SK-N-SH (cell line): ENCODE results near the gene ZFP92. TPM values are rescaled to one million over a fixed set of nuclear protein-coding genes. Genes with fewer than 3 reads are reported as not detected.

Experiments used
- CTCF ChIA-PET: fragments of 300-600, 350-600 bp; formaldehyde crosslinking; extraction: SDS; loops from one replicate; lab custom pipeline; 2021; lab: Yijun Ruan, JAX
- POLR2A ChIA-PET: fragments of 350-600 bp; sonication (Branson Sonifier 250); formaldehyde crosslinking; extraction: SDS; loops from one replicate; lab custom pipeline; 2020; ENCODE audit warnings: antibody characterized with exemption, inconsistent platforms; lab: Yijun Ruan, JAX
- DNase-seq: peaks from one replicate; pipeline ENCODE4 v3.0.0; 2012
- H2AFZ ChIP-seq: fragments of 200-600 bp; sonication (generic); 2 replicates; pipeline ENCODE4 v1.8.1; 2016; ENCODE audit warnings: antibody characterized with exemption, mild to moderate bottlenecking, low read depth
- H3F3A ChIP-seq: fragments of 200-600 bp; sonication (generic); replicated peaks from 2 replicates; pipeline ENCODE3; 2016; ENCODE audit warnings: antibody characterized with exemption, mild to moderate bottlenecking; ENCODE audit not compliant: insufficient read depth
- H3K27ac ChIP-seq, 2 experiments: fragments of 200-500 bp in 1 of 2; fragments of 200-600 bp in 1 of 2; sonication (Bioruptor generic) in 1 of 2; sonication (generic), shearing (Covaris generic) in 1 of 2; 2 replicates each; pipeline versions ENCODE4 v1.5.1 to v1.6.1; 2014 to 2016; ENCODE audit warnings: low read depth in 2 of 2, inconsistent platforms in 1 of 2, low read length in 1 of 2, mild to moderate bottlenecking in 1 of 2, mixed read lengths in 1 of 2
- H3K27me3 ChIP-seq: fragments of 200-600 bp; sonication (generic), shearing (Covaris generic); 2 replicates; pipeline ENCODE4 v1.6.1; 2016; ENCODE audit warnings: mixed run types; ENCODE audit not compliant: insufficient read depth
- H3K36me3 ChIP-seq, 2 experiments: fragments of 200-500 bp in 1 of 2; fragments of 200-600 bp in 1 of 2; sonication (Bioruptor generic) in 1 of 2; sonication (generic) in 1 of 2; replicated peaks in 1 of 2; 2 replicates each; pipeline versions ENCODE3 to v1.5.1; 2014 to 2016; ENCODE audit warnings: low read length in 1 of 2, mild to moderate bottlenecking in 1 of 2; ENCODE audit not compliant: insufficient read depth in 2 of 2, control insufficient read depth in 1 of 2
- H3K4me1 ChIP-seq, 2 experiments: fragments of 200-500 bp in 1 of 2; fragments of 200-600 bp in 1 of 2; sonication (Bioruptor generic) in 1 of 2; sonication (generic), shearing (Covaris generic) in 1 of 2; 2 replicates each; pipeline versions ENCODE4 v1.5.1 to v1.6.1; 2014 to 2016; ENCODE audit warnings: low read depth in 1 of 2, low read length in 1 of 2, mixed run types in 1 of 2; ENCODE audit not compliant: insufficient read depth in 2 of 2, control insufficient read depth in 1 of 2
- H3K4me2 ChIP-seq: fragments of 200-600 bp; sonication (generic), shearing (Covaris generic); 2 replicates; pipeline ENCODE4 v1.6.1; 2017; ENCODE audit warnings: mixed run types
- H3K4me3 ChIP-seq, 2 experiments: fragments of 200-500 bp in 1 of 2; fragments of 200-600 bp in 1 of 2; sonication (Bioruptor generic) in 1 of 2; sonication (generic), shearing (Covaris generic) in 1 of 2; 2 replicates each; pipeline versions ENCODE4 v1.5.1 to v1.8.1; 2014 to 2016; ENCODE audit warnings: low read depth in 2 of 2, inconsistent platforms in 1 of 2, low read length in 1 of 2, mild to moderate bottlenecking in 1 of 2, mixed read lengths in 1 of 2, moderate library complexity in 1 of 2
- H3K79me2 ChIP-seq: fragments of 200-600 bp; sonication (generic); 2 replicates; pipeline ENCODE4 v1.8.1; 2017; ENCODE audit warnings: mild to moderate bottlenecking; ENCODE audit not compliant: insufficient read depth
- H3K9ac ChIP-seq: fragments of 200-600 bp; sonication (generic); 2 replicates; pipeline ENCODE4 v1.6.1; 2017; ENCODE audit warnings: mixed run types
- H3K9me2 ChIP-seq: fragments of 200-600 bp; sonication (generic); 2 replicates; pipeline ENCODE4 v1.6.1; 2017; ENCODE audit warnings: mixed run types
- H3K9me3 ChIP-seq: fragments of 200-600 bp; sonication (generic); 2 replicates; pipeline ENCODE4 v1.6.1; 2017; ENCODE audit warnings: mixed run types, mild to moderate bottlenecking, moderate library complexity
- H4K20me1 ChIP-seq: fragments of 200-600 bp; sonication (generic); 2 replicates; pipeline ENCODE4 v1.6.1; 2017; ENCODE audit warnings: mild to moderate bottlenecking, mixed run types; ENCODE audit not compliant: insufficient read depth
- CTCF ChIP-seq: fragments of 200-600 bp; sonication (generic); IDR thresholded peaks from 2 replicates; pipeline ENCODE4 v1.6.1; 2017; ENCODE audit warnings: antibody characterized with exemption, mild to moderate bottlenecking, moderate library complexity
- EP300 ChIP-seq, 2 experiments: IDR thresholded peaks; 2 replicates each; pipeline versions ENCODE4 v1.4.0 to v1.6.1; 2012; ENCODE audit warnings: borderline replicate concordance in 1 of 2, low read depth in 1 of 2, low read length in 1 of 2
- EZH2phosphoT487 ChIP-seq: fragments of 200-600 bp; sonication (generic); IDR thresholded peaks from 2 replicates; pipeline ENCODE4 v1.6.1; 2017; ENCODE audit warnings: low read depth, mixed run types, mild to moderate bottlenecking, antibody characterized with exemption, moderate library complexity, borderline replicate concordance
- FOXJ3 ChIP-seq: sonication (generic); formaldehyde crosslinking; IDR thresholded peaks from 2 replicates; pipeline ENCODE4 v1.5.1; 2020; ENCODE audit warnings: mild to moderate bottlenecking, missing genetic modification reagents
- FOXM1 ChIP-seq: IDR thresholded peaks from 2 replicates; pipeline ENCODE4 v1.4.0; 2012; ENCODE audit warnings: low read depth, mild to moderate bottlenecking
- GATA2 ChIP-seq: sonication (generic); formaldehyde crosslinking; IDR thresholded peaks from 2 replicates; pipeline ENCODE4 v1.5.0; 2020; ENCODE audit warnings: mild to moderate bottlenecking, missing genetic modification reagents
- IRF3 ChIP-seq: fragments of 150-350 bp; IDR thresholded peaks from 2 replicates; pipeline ENCODE4 v1.6.1; 2016; ENCODE audit warnings: mild to moderate bottlenecking, low read depth, low read length
- JUND ChIP-seq: IDR thresholded peaks from 2 replicates; pipeline ENCODE4 v1.4.0; 2012
- MAX ChIP-seq: IDR thresholded peaks from 2 replicates; pipeline ENCODE4 v1.4.0; 2012; ENCODE audit warnings: low read depth
- MXI1 ChIP-seq: IDR thresholded peaks from 2 replicates; pipeline ENCODE4 v1.6.1; 2012; ENCODE audit warnings: mild to moderate bottlenecking, low read depth, low read length, improper control_type of control experiment
- NRF1 ChIP-seq: IDR thresholded peaks from 2 replicates; pipeline ENCODE4 v1.6.1; 2012; ENCODE audit warnings: low read depth, mild to moderate bottlenecking, low read length
- PBX3 ChIP-seq: IDR thresholded peaks from 2 replicates; pipeline ENCODE4; 2012
- POLR2AphosphoS5 ChIP-seq: IDR thresholded peaks from 2 replicates; pipeline ENCODE4 v1.6.1; 2012; ENCODE audit warnings: low read depth, low read length
- RAD21 ChIP-seq: IDR thresholded peaks from 2 replicates; pipeline ENCODE4 v1.6.1; 2012; ENCODE audit warnings: mild to moderate bottlenecking, low read length
- SIN3A ChIP-seq: IDR thresholded peaks from 2 replicates; pipeline ENCODE4 v1.6.1; 2012; ENCODE audit warnings: low read depth, mild to moderate bottlenecking, low read length, moderate library complexity, borderline replicate concordance
- SMC3 ChIP-seq: IDR thresholded peaks from 2 replicates; pipeline ENCODE4 v1.6.1; 2012; ENCODE audit warnings: low read depth, low read length, improper control_type of control experiment
- TEAD4 ChIP-seq: IDR thresholded peaks from 2 replicates; pipeline ENCODE4 v1.4.0; 2012; ENCODE audit warnings: mild to moderate bottlenecking, borderline replicate concordance; ENCODE audit not compliant: insufficient read depth
- USF2 ChIP-seq: fragments of 150-350 bp; IDR thresholded peaks from 2 replicates; pipeline ENCODE4 v1.6.1; 2017; ENCODE audit warnings: antibody characterized with exemption, low read length, low read depth, borderline replicate concordance
- ZBTB33 ChIP-seq: IDR thresholded peaks from 2 replicates; pipeline ENCODE4 v1.4.0; 2012; ENCODE audit warnings: low read depth, borderline replicate concordance
- WGBS: methylation state at CpG from one replicate; pipeline ENCODE4 v1.1.6; 2017; ENCODE audit warnings: low lambda C conversion rate; 5-methylcytosine and 5-hydroxymethylcytosine counted together
- polyA plus RNA-seq, 3 experiments: library from polyadenylated mRNA; depleted of rRNA; stranded (reverse); fragments of >200 nt; gene quantifications; 2 replicates each; pipeline ENCODE4 v1.2.3, GENCODE V29; 2012

ZFP92 gene
- polyA plus RNA-seq, 1 of the 3 experiments (the other 2 are of a cell fraction): 0.28 TPM

GRCh38 chrX:153456704-153457103 is 45.4 kb downstream of the ZFP92 start:
- H4K20me1 ChIP-seq: no peaks in the 10 kb centered on the region
- POLR2A ChIA-PET: no interaction called here
- H3K9me2 ChIP-seq: no peaks in the 10 kb centered on the region
- no peaks in the 10 kb centered on the region for H3K79me2 ChIP-seq
- CTCF ChIA-PET: interaction anchor here (1.4 to 4.3 kb wide), 3 partner anchors 11 to 51 kb away, joined by 6 to 26 read pairs (median 6); partner anchors contain the start of gene HAUS7
- H3K9me3 ChIP-seq: no peaks in the 10 kb centered on the region
- WGBS: 69% methylated on average over 3 of the region's 9 CpGs
- H3K4me2 ChIP-seq: no peak overlapping the region
- H3K4me1 ChIP-seq: peaks cover 0 to 19% of the 10 kb centered on the region in 2 experiments; a peak in 1 of 4 replicates
- H3K9ac ChIP-seq: no peak overlapping the region
- H3K4me3 ChIP-seq: no peak overlapping the region
- peaks cover 0 to 5% of the 10 kb centered on the region in 2 experiments for H3K36me3 ChIP-seq
- H2AFZ ChIP-seq: no peak overlapping the region
- H3F3A ChIP-seq: peaks cover 3% of the 10 kb centered on the region
- TF ChIP-seq JUND: no peak
- TF ChIP-seq GATA2 (CRISPR knock-in tag): no peak
- TF ChIP-seq IRF3: no peak
- no peak for TF ChIP-seq MAX
- TF ChIP-seq USF2: no peak
- TF ChIP-seq ZBTB33: no peak
- TF ChIP-seq POLR2AphosphoS5: no peak
- no peak for TF ChIP-seq SMC3
- no peak for TF ChIP-seq FOXM1
- TF ChIP-seq CTCF: no peak
- TF ChIP-seq EZH2phosphoT487: no peak
- TF ChIP-seq RAD21: no peak
- no peak for TF ChIP-seq PBX3
- no peak for TF ChIP-seq TEAD4
- no peak for TF ChIP-seq SIN3A
- no peak for TF ChIP-seq FOXJ3 (CRISPR knock-in tag)
- no peak for TF ChIP-seq EP300 (IDR thresholded peaks at IDR 0.05; ENCODE audit: borderline replicate concordance in 1 of 2, low read depth in 1 of 2, low read length in 1 of 2)
- TF ChIP-seq NRF1: no peak
- TF ChIP-seq MXI1: no peak
- H3K27me3 ChIP-seq: 0 out of 2 replicates have a peak, but pooled peaks cover 4% of the 10 kb centered on the region
- no peak for DNase-seq
- no peak overlapping the region for H3K27ac ChIP-seq
